Stimulated activated CD4-positive, alpha-beta T cell treated with anti-CD3 and anti-CD28 coated beads, Interleukin-12 subunit alpha, Interleukin-12 subunit beta, amount 100 ng/mL, for 24 hours (primary cell): ENCODE results near the gene ZNF462.
"Not testable (repeated sequence)": the region's sequence is repeated elsewhere in the genome, so short reads cannot be mapped to it uniquely, and the experiment has no call there.

ENCODE experiments used
- DNase-seq, 2 experiments: peaks; one replicate each; pipeline ENCODE4 v3.0.0-alpha.2; 2020; ENCODE audit warnings: low read depth in 2 of 2

The ZNF462 gene

GRCh38 chr9:106962122-106962521 is 99.2 kb downstream of the ZNF462 start:
- DNase-seq: no peak

DNA sequence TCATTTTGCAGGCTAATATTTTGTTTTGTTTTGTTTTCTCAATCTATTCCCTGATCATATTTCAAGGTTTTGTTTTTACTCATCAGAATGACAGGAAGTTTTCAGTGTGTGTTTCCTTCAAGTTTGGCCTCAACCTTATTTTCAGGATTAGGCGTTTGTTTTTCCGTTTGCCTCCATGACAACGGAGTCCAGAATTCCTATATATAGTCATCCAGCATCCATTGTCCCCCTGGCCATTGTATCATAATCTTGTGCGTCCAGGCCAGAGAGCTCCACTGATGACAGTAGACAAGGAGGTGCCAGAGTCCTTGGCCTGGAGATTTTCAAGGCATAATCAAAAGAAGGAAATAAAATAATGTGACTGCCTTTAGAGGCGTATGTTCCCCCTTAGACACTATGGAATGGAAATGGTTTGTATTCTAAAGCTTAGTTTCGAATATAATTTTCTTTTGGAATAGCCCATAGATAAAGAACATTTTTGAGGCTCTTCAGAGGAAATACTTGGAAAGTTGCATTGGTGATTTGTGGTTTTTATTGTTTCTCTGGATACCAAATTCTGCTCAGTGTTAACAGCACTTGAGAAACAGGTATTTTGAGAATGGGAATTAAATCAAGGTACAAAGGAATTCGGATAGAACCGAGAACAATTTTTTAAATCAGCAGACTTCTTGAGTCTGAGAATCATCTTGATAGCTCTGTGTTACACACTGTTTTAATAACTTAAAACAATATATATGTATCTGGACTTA is 99.8 kb downstream of the ZNF462 start:
- DNase-seq: no peak

DNA sequence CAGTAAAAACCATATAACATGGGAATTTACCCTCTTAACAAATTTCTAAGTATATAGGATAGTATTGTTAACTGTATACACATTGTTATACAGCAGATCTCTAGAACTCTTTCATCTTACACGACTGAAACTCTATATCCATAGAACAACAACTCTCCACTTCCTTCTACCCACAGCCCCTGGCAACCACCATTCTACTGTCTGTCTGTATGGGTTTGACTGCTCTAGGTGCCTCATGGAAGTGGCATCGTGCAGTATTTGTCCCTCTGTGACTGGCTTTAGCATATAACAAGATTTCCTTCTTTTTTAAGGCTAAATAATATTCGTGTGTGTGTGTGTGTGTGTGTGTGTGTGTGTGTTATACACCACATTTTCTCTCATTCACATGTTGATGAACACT is 100.7 kb downstream of the ZNF462 start:
- DNase-seq: no peak

DNA sequence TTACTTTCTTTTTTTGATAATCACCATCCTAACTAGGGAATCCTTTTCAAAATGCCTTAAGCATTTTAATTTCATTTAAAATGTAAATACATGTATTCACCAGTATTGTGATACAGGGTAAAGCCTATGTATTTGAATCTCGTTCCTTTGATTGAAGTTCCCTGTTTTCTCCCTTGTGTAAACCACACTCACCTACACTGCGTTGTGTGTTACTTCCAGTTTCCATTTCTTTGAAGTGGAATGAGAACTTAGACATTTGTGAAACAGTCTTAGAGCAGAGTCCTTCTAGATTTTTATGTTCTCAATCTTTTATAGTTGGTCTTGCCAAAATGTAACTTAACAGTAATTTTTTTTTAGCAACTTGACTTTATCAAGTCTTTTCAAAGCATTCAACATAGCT is 101.4 kb downstream of the ZNF462 start:
- no peak for DNase-seq

GRCh38 chr9:106964822-106965525 is 102.0 kb downstream of the ZNF462 start:
- no peak for DNase-seq

- DNase-seq: no peak
Observed at GRCh38 chr9:106966481-106966880, 103.5 kb downstream of the ZNF462 start.

GRCh38 chr9:106969696-106970095 is 106.7 kb downstream of the ZNF462 start:
- DNase-seq: no peak

DNA sequence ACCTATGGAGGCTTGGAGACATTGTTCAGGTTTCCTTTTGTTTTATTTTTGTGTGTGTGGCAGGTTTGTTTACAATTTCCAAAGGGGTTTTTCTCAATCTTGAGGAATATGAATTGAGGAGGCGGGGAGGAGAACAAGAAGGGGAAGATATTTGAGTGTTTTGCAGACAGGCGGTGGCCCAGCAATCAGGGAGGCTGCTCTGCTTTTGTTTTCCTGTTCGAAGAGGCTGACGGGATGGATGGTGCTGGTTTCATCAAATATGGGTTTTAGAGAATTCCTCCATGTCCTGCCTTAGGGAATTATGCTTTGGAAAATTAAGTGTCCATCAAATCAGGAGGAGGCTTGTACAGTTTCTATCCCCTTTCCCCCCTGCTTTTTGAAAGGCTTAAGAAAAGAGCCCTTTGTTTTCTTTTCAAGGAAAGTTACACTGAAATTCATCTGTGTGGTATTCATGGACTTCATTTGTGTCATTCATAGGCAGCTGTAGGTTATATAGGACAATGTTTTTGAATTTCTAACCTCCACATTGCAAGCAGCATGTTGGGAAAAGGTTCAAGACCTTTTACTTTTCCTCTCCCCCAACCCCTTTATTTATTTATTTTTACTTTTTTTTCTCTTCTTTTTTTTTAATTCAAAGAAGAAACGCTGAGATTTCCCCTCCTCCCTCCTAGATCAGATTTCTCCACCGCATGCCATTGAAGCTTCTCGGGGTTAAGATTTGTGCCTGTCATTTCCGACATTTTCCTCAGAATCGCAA is 107.4 kb downstream of the ZNF462 start:
- DNase-seq: no peak

GRCh38 chr9:106970976-106971457 is 108.1 kb downstream of the ZNF462 start:
- DNase-seq: no peak

DNA sequence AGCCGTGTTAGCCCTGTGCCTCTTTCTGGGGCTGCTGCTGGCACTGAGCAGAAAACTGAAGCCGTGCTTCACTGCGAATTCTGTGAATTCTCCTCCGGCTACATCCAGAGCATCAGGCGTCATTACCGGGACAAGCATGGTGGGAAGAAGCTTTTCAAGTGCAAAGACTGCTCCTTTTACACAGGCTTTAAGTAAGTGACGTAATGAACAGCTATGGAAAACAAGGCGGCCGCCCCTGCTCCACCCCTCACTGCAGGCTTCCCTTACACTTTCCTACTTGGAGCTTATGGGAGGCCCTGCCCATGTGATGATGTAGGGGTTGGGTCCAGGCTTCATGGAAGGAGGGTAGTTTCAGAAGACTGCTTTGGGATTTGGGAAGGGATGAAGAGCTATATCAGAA is 109.1 kb downstream of the ZNF462 start:
- no peak for DNase-seq

- no peak for DNase-seq
Observed at GRCh38 chr9:106974341-106974740, 111.4 kb downstream of the ZNF462 start.

DNA sequence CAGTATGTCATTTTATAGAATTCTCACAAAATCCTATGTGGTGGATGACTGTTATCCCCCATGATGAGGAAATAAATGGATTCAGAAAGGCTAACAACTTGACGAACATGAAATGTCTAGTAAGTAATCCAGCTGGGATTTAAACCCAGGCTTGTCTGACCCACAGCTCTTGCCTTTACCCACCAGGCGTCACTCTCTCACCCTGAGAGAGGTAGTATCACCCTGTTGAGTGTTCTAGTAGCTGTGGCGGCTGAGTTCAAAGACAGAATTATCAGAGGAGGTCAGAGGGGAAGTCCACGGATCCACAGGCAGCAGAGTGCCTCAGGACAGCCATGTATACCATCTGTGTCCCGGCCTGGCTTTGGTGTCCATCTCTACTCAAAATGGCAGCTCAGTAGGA is 113.8 kb downstream of the ZNF462 start:
- DNase-seq: no peak

DNA sequence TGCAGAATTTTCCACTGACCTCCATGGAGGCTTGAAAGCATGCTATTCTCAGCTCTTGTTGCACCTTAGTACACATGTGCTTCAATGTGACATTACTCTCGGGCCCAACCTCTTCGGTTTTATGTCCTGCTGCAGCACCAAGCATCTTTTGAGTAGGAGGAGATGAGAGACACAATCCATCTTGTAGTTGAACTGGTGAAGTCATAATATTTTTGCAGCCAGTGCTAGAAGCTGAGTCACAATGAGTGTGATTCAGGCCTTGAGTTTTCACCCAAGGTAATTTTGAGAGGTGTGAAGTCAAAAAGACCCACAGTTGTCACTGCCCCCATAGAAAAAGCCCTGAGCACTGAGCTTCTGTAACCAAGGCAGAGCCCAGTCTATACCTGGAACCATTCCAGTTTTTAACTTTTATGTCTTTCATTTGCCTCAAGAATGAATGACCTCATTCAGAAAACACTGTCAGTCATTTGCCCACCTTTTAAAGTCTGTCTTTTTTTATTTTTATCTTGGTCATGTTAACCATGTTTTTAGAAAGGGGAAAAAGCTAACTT is 117.7 kb downstream of the ZNF462 start:
- no peak for DNase-seq

DNA sequence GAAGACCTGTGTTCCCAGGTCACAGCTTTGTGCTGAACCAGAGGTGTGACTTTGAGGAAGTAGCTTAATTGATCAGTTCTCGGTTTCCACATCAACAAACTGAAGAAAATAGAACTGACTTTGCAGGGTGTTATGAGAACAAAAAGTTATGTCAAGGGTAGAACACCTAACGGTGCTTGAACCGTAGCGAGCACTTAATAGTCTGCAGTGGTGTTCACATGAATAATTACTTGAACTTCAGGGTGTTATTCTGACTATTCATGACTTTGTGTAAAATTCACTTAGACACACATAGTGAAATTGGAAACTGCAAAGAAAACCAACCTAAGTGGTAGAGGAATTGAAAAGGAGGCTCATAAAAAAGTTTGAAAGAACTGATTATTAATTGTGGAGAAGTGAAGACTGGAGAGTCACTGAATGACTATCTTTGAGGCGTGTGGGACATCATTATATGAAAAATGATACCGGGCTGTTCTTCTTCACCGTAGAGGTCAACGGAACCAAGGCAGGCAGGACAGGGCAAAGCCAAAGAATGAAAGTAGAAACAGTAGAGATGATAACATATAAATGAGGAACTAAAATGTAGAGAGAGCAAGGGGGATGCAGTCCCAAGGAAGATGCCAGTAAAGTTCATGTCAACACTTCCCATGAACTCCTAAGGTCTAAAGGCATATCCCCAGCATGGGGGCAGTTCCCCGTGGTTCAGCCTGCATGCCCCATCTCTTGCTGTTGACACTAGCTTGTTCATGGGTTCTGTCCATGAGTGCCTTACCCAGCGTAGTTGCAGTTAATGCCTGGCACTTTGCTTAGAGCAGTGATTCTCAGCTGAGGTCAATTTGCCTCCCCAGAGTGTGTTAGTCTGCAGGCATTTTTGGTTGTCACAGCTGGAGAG is 118.7 kb downstream of the ZNF462 start:
- DNase-seq: no peak

DNA sequence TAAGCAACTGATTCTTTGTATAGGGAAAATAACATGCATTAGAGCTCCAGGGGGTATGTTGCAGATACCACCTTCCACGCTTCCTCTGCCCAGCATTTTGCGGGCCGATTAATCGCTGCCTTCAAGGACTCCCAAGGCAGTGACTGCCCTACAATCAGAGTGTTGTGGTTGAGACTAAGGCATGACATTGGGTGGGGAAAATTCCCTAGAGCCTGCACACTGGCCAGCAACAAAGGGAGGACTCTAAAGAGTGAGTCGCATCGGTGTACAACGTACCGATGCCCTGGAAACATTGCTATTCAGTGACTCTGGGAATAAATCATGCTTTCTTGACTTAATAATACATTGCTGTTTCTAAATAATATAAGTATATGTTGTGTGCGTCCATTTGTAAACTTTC is 119.7 kb downstream of the ZNF462 start:
- no peak for DNase-seq

- no peak for DNase-seq
Observed at GRCh38 chr9:106983346-106983745, 120.4 kb downstream of the ZNF462 start.

- DNase-seq: not testable (repeated sequence)
Observed at GRCh38 chr9:106989904-106990303, 126.9 kb downstream of the ZNF462 start.

DNA sequence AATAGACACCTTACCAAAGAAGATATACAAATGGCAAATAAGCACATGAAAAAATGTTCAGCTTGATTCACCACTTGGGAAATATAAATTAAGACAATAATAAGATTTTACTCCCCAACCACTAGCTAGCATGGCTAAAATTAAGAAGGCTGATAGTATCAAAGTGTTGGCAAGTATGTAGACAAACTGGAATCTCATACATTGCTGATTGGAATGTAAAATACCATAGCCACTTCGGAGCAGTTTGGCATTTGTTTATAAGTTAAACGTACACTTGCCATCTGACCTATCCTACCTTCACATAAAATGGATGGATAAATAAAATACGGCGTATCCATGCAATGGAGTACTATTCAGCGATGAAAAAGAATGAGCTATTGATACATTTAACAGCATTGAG is 129.2 kb downstream of the ZNF462 start:
- no peak for DNase-seq

GRCh38 chr9:106993603-106994002 is 130.6 kb downstream of the ZNF462 start:
- DNase-seq: no peak

DNA sequence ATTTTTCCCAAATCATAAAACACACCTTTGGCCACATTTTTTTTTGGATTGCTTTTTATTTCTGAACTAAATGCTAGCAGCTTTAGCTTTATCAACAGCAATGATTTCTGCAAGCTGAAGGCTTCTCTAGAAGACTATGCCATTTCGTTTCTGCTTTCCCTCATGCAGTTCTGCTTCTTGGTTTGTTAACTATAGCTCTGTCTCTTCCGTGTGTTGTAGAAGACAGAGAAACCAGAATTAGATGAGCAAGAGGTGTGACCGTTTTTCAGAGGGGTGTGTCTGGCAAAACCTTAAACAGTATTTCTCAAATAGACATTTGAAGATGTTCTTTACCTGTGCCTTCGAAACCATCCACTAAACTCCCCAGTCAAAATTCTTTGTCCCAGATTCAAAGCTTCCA is 131.5 kb downstream of the ZNF462 start:
- DNase-seq: no peak

GRCh38 chr9:107000218-107000617 is 137.3 kb downstream of the ZNF462 start:
- DNase-seq: no peak
